Endodermal cell (in vitro differentiated cells): ENCODE data around the gene MPHOSPH10. TPM values are rescaled to one million over a fixed set of nuclear protein-coding genes. Genes with fewer than 3 reads are reported as not detected.
A peak's percentile ranks its signal among the peaks of the same experiment; 100 is the strongest.

Experiments used
- DNase-seq: peaks from one replicate; pipeline ENCODE4 v3.0.0-alpha.2; 2017
- H3K27ac ChIP-seq: 2 replicates; pipeline ENCODE4 v1.5.1; 2013; ENCODE audit warnings: mild to moderate bottlenecking, low read depth, low read length, moderate library complexity
- H3K27me3 ChIP-seq: 2 replicates; pipeline ENCODE4 v1.6.1; 2013; ENCODE audit warnings: mild to moderate bottlenecking, low read length, moderate library complexity; ENCODE audit not compliant: insufficient read depth, control insufficient read depth, poor library complexity, severe bottlenecking
- H3K36me3 ChIP-seq: 2 replicates; pipeline ENCODE4 v1.7.0; 2013; ENCODE audit warnings: mild to moderate bottlenecking, low read length, moderate library complexity; ENCODE audit not compliant: control insufficient read depth, insufficient read depth
- H3K4me1 ChIP-seq: one replicate; pipeline ENCODE4 v1.7.0; 2013; ENCODE audit warnings: low read length; ENCODE audit not compliant: control insufficient read depth, insufficient read depth
- H3K4me3 ChIP-seq: 2 replicates; pipeline ENCODE4 v1.5.1; 2013; ENCODE audit warnings: mild to moderate bottlenecking, low read length, moderate library complexity
- H3K9ac ChIP-seq: 2 replicates; pipeline ENCODE4 v1.6.1; 2013; ENCODE audit warnings: mild to moderate bottlenecking, low read length, moderate library complexity; ENCODE audit not compliant: poor library complexity, severe bottlenecking; ENCODE audit errors: extremely low read depth
- H3K9me3 ChIP-seq: 2 replicates; pipeline ENCODE4 v1.6.1; 2013; ENCODE audit warnings: mild to moderate bottlenecking, low read length, moderate library complexity; ENCODE audit not compliant: control insufficient read depth
- H3K27ac Mint-ChIP-seq: 2 replicates; pipeline ENCODE4 v1.8.0; 2020; ENCODE audit warnings: mixed read lengths
- H3K27me3 Mint-ChIP-seq: 2 replicates; pipeline ENCODE4 v1.8.0; 2021; ENCODE audit warnings: mild to moderate bottlenecking, mixed read lengths; ENCODE audit not compliant: insufficient read depth
- H3K36me3 Mint-ChIP-seq: 2 replicates; pipeline ENCODE4 v1.8.0; 2020; ENCODE audit warnings: low read depth, mixed read lengths
- H3K4me1 Mint-ChIP-seq: 2 replicates; pipeline ENCODE4 v1.8.0; 2020; ENCODE audit warnings: mixed read lengths
- H3K4me3 Mint-ChIP-seq: 2 replicates; pipeline ENCODE4 v1.8.0; 2020; ENCODE audit warnings: mild to moderate bottlenecking, moderate library complexity, mixed read lengths
- H3K9me3 Mint-ChIP-seq: 2 replicates; pipeline ENCODE4 v1.8.0; 2020; ENCODE audit warnings: mild to moderate bottlenecking, mixed read lengths
- WGBS, 2 experiments: methylation state at CpG; one replicate each; pipeline versions ENCODE4 v1.1.5 to v1.1.7; 2013; ENCODE audit warnings: missing lambda C conversion rate in 2 of 2, mixed read lengths in 1 of 2; ENCODE audit not compliant: insufficient coverage in 1 of 2, insufficient read length in 1 of 2; 5-methylcytosine and 5-hydroxymethylcytosine counted together
- total RNA-seq, 2 donors: library from RNA; stranded (reverse); fragmentation: NEBNext Ultra II Directional in 1 of 2; extraction: Animal tissue kit (Norgen Biotek cat#: 25700) in 1 of 2; gene quantifications; 2 replicates in 1 of 2; 3 replicates in 1 of 2; pipeline ENCODE4 v1.2.1, GENCODE V29; 2021
- TF ChIP-seq, protein P1 (sequence below): fragments of 200-600 bp; sonication (generic); conservative IDR thresholded peaks from 2 replicates; pipeline ENCODE4 v1.5.0; 2021; ENCODE audit warnings: antibody characterized with exemption, mild to moderate bottlenecking

The MPHOSPH10 gene
- total RNA-seq, 2 donors from 2014 or later: 30.2 to 35.8 TPM

DNA sequence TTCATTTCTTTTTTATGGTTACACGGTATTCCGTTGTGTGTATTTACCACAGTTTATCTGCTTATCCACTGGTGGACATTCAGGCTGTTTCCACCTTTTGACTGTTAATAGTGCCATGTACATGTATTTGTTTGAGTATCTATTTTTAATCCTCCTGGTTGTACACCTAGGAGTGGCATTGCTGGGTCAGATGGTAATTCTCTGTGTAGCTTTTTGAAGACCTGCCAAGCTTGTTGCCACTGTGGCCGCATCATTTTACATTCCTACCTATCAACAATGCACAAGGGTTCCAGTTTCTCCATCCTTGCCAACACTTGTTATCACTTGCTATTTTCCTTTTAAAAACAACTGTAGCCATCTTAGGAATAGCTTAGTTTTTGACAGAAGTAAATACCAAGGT lies 13.3 kb downstream of the MPHOSPH10 start:
- peaks cover 96% of the 10 kb centered on the region for H3K36me3 ChIP-seq
- H3K27ac ChIP-seq: no peak overlapping the region
- TF ChIP-seq, protein P1, sequence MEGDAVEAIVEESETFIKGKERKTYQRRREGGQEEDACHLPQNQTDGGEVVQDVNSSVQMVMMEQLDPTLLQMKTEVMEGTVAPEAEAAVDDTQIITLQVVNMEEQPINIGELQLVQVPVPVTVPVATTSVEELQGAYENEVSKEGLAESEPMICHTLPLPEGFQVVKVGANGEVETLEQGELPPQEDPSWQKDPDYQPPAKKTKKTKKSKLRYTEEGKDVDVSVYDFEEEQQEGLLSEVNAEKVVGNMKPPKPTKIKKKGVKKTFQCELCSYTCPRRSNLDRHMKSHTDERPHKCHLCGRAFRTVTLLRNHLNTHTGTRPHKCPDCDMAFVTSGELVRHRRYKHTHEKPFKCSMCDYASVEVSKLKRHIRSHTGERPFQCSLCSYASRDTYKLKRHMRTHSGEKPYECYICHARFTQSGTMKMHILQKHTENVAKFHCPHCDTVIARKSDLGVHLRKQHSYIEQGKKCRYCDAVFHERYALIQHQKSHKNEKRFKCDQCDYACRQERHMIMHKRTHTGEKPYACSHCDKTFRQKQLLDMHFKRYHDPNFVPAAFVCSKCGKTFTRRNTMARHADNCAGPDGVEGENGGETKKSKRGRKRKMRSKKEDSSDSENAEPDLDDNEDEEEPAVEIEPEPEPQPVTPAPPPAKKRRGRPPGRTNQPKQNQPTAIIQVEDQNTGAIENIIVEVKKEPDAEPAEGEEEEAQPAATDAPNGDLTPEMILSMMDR: no peak
- H3K4me1 ChIP-seq: no peaks in the 10 kb centered on the region
- H3K9me3 ChIP-seq: no peaks in the 10 kb centered on the region
- Mint-ChIP-seq H3K27ac (no peak overlapping the region), H3K9me3 (no peaks in the 10 kb centered on the region), H3K27me3 (no peaks in the 10 kb centered on the region), H3K4me1 (no peaks in the 10 kb centered on the region), H3K4me3 (no peak overlapping the region), H3K36me3 (peaks cover 75% of the 10 kb centered on the region)
- H3K9ac ChIP-seq: no peak overlapping the region
- no peak overlapping the region for H3K4me3 ChIP-seq
- no peak for DNase-seq
- 99 to 100% methylated on average over 2 to 3 of the region's 3 CpGs for WGBS, 2 experiments
- no peaks in the 10 kb centered on the region for H3K27me3 ChIP-seq

DNA sequence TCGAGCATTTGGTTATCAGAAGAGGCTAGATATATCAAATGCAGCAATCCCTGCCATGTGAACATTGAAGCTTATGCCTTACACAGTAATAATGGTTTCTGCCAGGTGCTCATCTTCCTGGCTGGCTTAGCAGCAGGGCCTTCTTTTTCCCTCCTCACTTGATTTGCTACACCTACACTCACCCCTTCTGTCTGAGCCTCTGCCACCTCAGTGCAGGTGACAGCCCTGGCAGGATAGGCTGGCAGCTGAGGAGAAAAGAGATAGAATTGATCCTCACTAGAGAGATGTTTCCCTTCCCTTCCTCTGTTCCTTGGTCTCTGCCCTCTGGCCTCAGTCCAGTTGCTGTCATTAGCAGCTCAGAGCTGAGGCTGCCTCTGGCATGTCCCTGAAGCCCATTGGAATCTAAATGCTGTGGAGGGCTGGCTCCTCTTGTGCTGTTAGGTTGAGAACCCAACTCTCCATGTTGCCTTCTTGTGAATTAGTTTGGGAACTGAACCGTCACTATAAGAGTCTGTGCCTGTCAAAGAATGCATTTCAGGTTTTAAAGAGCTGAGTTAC lies 18.2 kb downstream of the MPHOSPH10 start:
- H3K27ac Mint-ChIP-seq: no peak overlapping the region
- Histone ChIP-seq H3K9ac (no peak overlapping the region), H3K27ac (no peak overlapping the region), H3K4me3 (no peak overlapping the region), H3K27me3 (no peaks in the 10 kb centered on the region), H3K36me3 (peaks cover 65% of the 10 kb centered on the region), H3K9me3 (no peaks in the 10 kb centered on the region), H3K4me1 (no peaks in the 10 kb centered on the region)
- TF ChIP-seq, protein P1: no peak
- no peaks in the 10 kb centered on the region for H3K4me1 Mint-ChIP-seq
- no peaks in the 10 kb centered on the region for H3K27me3 Mint-ChIP-seq
- no peaks in the 10 kb centered on the region for H3K9me3 Mint-ChIP-seq
- DNase-seq: no peak
- WGBS, 2 experiments: 96 to 100% methylated on average over 1 to 2 of the region's 2 CpGs
- peaks cover 56% of the 10 kb centered on the region for H3K36me3 Mint-ChIP-seq
- no peak overlapping the region for H3K4me3 Mint-ChIP-seq

DNA sequence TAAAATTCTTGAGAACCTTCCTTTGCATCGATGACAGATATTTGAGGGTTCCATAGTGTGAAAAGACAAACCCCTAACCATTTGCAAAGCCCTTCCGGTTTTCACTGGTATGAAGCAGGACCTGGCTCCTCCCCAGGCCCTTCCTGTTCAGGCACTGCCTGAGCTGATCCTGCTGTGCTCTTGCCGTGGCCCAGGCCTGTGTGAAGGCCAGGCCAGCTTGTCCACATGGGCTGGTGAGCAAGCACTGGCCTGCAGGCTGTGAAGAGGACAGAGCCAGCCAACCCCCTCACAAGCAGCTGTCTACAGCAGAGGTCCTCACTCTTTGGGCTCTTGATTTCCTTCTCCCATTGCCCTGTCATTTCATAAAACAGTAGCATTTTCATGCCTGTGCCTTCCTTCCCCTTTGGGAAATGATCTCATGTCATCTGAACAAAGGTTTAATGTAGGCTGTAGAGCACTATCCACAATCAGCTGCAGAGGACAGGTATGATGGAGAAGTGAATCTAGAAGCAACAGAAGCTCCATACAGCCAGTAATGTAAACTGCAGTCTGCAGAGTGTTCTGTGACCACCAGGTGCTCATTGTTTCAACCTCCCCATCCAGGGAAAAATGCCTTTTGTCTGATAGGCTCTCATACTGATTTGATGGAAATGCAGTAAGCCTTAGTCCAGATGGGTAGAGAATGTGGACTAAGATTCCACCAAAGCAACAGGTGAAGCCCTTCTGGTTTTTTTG lies 19.8 kb downstream of the MPHOSPH10 start:
- H3K36me3 Mint-ChIP-seq: peaks cover 39% of the 10 kb centered on the region
- DNase-seq: no peak
- Histone ChIP-seq H3K9me3 (no peaks in the 10 kb centered on the region), H3K4me1 (no peaks in the 10 kb centered on the region), H3K36me3 (peaks cover 48% of the 10 kb centered on the region), H3K27ac (no peak overlapping the region), H3K9ac (no peak overlapping the region), H3K27me3 (no peaks in the 10 kb centered on the region), H3K4me3 (no peak overlapping the region)
- H3K4me1 Mint-ChIP-seq: no peaks in the 10 kb centered on the region
- no peak overlapping the region for H3K4me3 Mint-ChIP-seq
- 60 to 88% methylated on average over 1 to 3 of the region's 3 CpGs for WGBS, 2 experiments
- no peaks in the 10 kb centered on the region for H3K9me3 Mint-ChIP-seq
- TF ChIP-seq, protein P1: peak; percentile 58
- H3K27me3 Mint-ChIP-seq: no peaks in the 10 kb centered on the region
- no peak overlapping the region for H3K27ac Mint-ChIP-seq
